HEK293 (cell line): Measurements from ENCODE around the gene CLCN1.

Source experiments
- CTCF ChIA-PET: fragments of 350-600 bp; formaldehyde crosslinking; extraction: SDS; loops from one replicate; lab custom pipeline; 2021; ENCODE audit warnings: antibody characterized with exemption; lab: Yijun Ruan, JAX
- POLR2A ChIA-PET: fragments of 300-600 bp; formaldehyde crosslinking; extraction: SDS; loops from one replicate; lab custom pipeline; 2020; ENCODE audit warnings: antibody characterized with exemption, inconsistent platforms; lab: Yijun Ruan, JAX
- H3K27ac ChIP-seq: fragments of 200-500 bp; sonication (Bioruptor generic); 2 replicates; pipeline ENCODE4 v1.5.1; 2014; ENCODE audit warnings: low read depth, low read length, control low read depth, inconsistent platforms; ENCODE audit errors: extremely low read depth
- H3K36me3 ChIP-seq, 2 experiments: fragments of 200-500 bp in 1 of 2; sonication (Bioruptor generic) in 1 of 2; 1 replicate in 1 of 2; 2 replicates in 1 of 2; pipeline ENCODE4 v1.5.1; 2014 to 2017; ENCODE audit warnings: inconsistent platforms in 2 of 2, low read length in 2 of 2; ENCODE audit not compliant: control insufficient read depth in 2 of 2, insufficient read depth in 1 of 2
- H3K4me1 ChIP-seq: fragments of 200-500 bp; sonication (Bioruptor generic); 2 replicates; pipeline ENCODE4 v1.5.1; 2014; ENCODE audit warnings: mild to moderate bottlenecking, low read length, inconsistent platforms; ENCODE audit not compliant: control insufficient read depth, insufficient read depth
- H3K4me3 ChIP-seq: 2 replicates; pipeline ENCODE4 v1.5.1; 2011; ENCODE audit warnings: low read depth, mild to moderate bottlenecking, control low read depth, low read length, moderate library complexity
- H3K9me3 ChIP-seq: fragments of 200-500 bp; sonication (Bioruptor generic); 2 replicates; pipeline ENCODE4 v1.5.1; 2014; ENCODE audit warnings: low read depth, low read length, inconsistent platforms; ENCODE audit not compliant: control insufficient read depth, insufficient read depth
- BCL11A ChIP-seq: fragments of 450-650 bp; formaldehyde crosslinking; IDR thresholded peaks from 2 replicates; pipeline ENCODE4 v1.5.1; 2016; ENCODE audit warnings: low read depth, missing biosample characterization, missing genetic modification characterization
- KLF16 ChIP-seq: fragments of 450-650 bp; formaldehyde crosslinking; IDR thresholded peaks from 2 replicates; pipeline ENCODE4 v1.5.1; 2017; ENCODE audit warnings: missing biosample characterization, missing genetic modification characterization
- PRDM10 ChIP-seq: fragments of 450-650 bp; formaldehyde crosslinking; IDR thresholded peaks from 2 replicates; pipeline ENCODE4 v1.5.1; 2016; ENCODE audit warnings: missing biosample characterization, missing genetic modification characterization
- SCRT2 ChIP-seq: fragments of 450-650 bp; formaldehyde crosslinking; IDR thresholded peaks from 2 replicates; pipeline ENCODE4 v1.5.1; 2016; ENCODE audit warnings: missing biosample characterization, missing genetic modification characterization
- TCF7L2 ChIP-seq: IDR thresholded peaks from 2 replicates; pipeline ENCODE4 v1.6.1; 2011; ENCODE audit warnings: low read depth, mild to moderate bottlenecking, inconsistent platforms, low read length, moderate library complexity, borderline replicate concordance
- ZBTB20 ChIP-seq: fragments of 450-650 bp; formaldehyde crosslinking; IDR thresholded peaks from 2 replicates; pipeline ENCODE4 v1.5.1; 2016; ENCODE audit warnings: missing biosample characterization, missing genetic modification characterization
- ZFP69B ChIP-seq: fragments of 450-650 bp; formaldehyde crosslinking; IDR thresholded peaks from 2 replicates; pipeline ENCODE4 v1.5.1; 2016; ENCODE audit warnings: missing biosample characterization, missing genetic modification characterization
- ZNF114 ChIP-seq: fragments of 450-650 bp; formaldehyde crosslinking; IDR thresholded peaks from 2 replicates; pipeline ENCODE4 v1.5.0; 2017; ENCODE audit warnings: missing biosample characterization, missing genetic modification characterization
- ZNF146 ChIP-seq: fragments of 450-650 bp; formaldehyde crosslinking; IDR thresholded peaks from 2 replicates; pipeline ENCODE4 v1.5.1; 2016; ENCODE audit warnings: missing biosample characterization, missing genetic modification characterization
- ZNF2 ChIP-seq: fragments of 450-650 bp; formaldehyde crosslinking; IDR thresholded peaks from 2 replicates; pipeline ENCODE4 v1.5.1; 2016; ENCODE audit warnings: missing biosample characterization, missing genetic modification characterization
- ZNF324 ChIP-seq: fragments of 450-650 bp; formaldehyde crosslinking; IDR thresholded peaks from 2 replicates; pipeline ENCODE4 v1.5.1; 2016; ENCODE audit warnings: missing biosample characterization, missing genetic modification characterization
- ZNF354C ChIP-seq: fragments of 450-650 bp; formaldehyde crosslinking; IDR thresholded peaks from 2 replicates; pipeline ENCODE4 v1.5.1; 2016; ENCODE audit warnings: missing biosample characterization, missing genetic modification characterization, low read depth, borderline replicate concordance
- ZNF501 ChIP-seq: fragments of 450-650 bp; formaldehyde crosslinking; IDR thresholded peaks from 2 replicates; pipeline ENCODE4 v1.5.1; 2016; ENCODE audit warnings: missing biosample characterization, missing genetic modification characterization
- ZNF530 ChIP-seq: fragments of 450-650 bp; formaldehyde crosslinking; IDR thresholded peaks from 2 replicates; pipeline ENCODE4 v1.5.1; 2016; ENCODE audit warnings: low read depth, missing biosample characterization, missing genetic modification characterization
- ZNF548 ChIP-seq: fragments of 450-650 bp; formaldehyde crosslinking; IDR thresholded peaks from 2 replicates; pipeline ENCODE4 v1.5.1; 2016; ENCODE audit warnings: missing biosample characterization, missing genetic modification characterization
- ZNF558 ChIP-seq: fragments of 450-650 bp; formaldehyde crosslinking; IDR thresholded peaks from 2 replicates; pipeline ENCODE4 v1.5.1; 2016; ENCODE audit warnings: missing biosample characterization, missing genetic modification characterization
- ZNF658 ChIP-seq: fragments of 450-650 bp; formaldehyde crosslinking; IDR thresholded peaks from 2 replicates; pipeline ENCODE4; 2016; ENCODE audit warnings: missing biosample characterization, missing genetic modification characterization
- ZNF670 ChIP-seq: fragments of 450-650 bp; formaldehyde crosslinking; IDR thresholded peaks from 2 replicates; pipeline ENCODE4 v1.5.1; 2016; ENCODE audit warnings: missing biosample characterization, missing genetic modification characterization, low read depth
- ZNF76 ChIP-seq: fragments of 450-650 bp; formaldehyde crosslinking; IDR thresholded peaks from 2 replicates; pipeline ENCODE4; 2016; ENCODE audit warnings: low read depth, missing biosample characterization, missing genetic modification characterization, borderline replicate concordance
- ZXDB ChIP-seq: fragments of 450-650 bp; formaldehyde crosslinking; IDR thresholded peaks from 2 replicates; pipeline ENCODE4 v1.5.1; 2016; ENCODE audit warnings: missing biosample characterization, missing genetic modification characterization

Gene CLCN1

GRCh38 chr7:143285806-143286521, 29.9 kb upstream of the CLCN1 start:
- Histone ChIP-seq H3K4me1 (no peaks in the 10 kb centered on the region), H3K9me3 (no peaks in the 10 kb centered on the region), H3K4me3 (no peak overlapping the region), H3K36me3 (peaks cover 0 to 10% of the 10 kb centered on the region in 2 experiments; a peak in 2 of 3 replicates), H3K27ac (no peak overlapping the region)
- no peak for TF ChIP-seq SCRT2 (tag by site-specific recombination)
- ChIA-PET POLR2A (interaction anchor here (1.0 kb wide), 1 partner anchor 23 kb away, joined by 4 read pairs; the partner anchor contains the start of gene GSTK1), CTCF (interaction anchor here (1.6 kb wide), 1 partner anchor 71 kb away, joined by 4 read pairs; no protein-coding TSS in a partner anchor)

- Histone ChIP-seq H3K27ac (no peak overlapping the region), H3K9me3 (no peaks in the 10 kb centered on the region), H3K4me1 (no peaks in the 10 kb centered on the region), H3K4me3 (no peak overlapping the region), H3K36me3 (peaks cover 0 to 15% of the 10 kb centered on the region in 2 experiments; a peak in 2 of 3 replicates)
- POLR2A ChIA-PET, result interaction anchor here (1.0 kb wide), 1 partner anchor 23 kb away, joined by 4 read pairs; the partner anchor contains the start of gene GSTK1
- TF ChIP-seq ZNF354C (tag by site-specific recombination), result no peak
- TF ChIP-seq ZNF2 (tag by site-specific recombination), result no peak
- TF ChIP-seq ZNF146 (tag by site-specific recombination), result no peak
- TF ChIP-seq ZXDB (tag by site-specific recombination), result no peak
- CTCF ChIA-PET, result interaction anchor here (1.6 to 1.7 kb wide), 2 partner anchors 13 to 71 kb away, joined by 4 to 5 read pairs; no protein-coding TSS in a partner anchor
These were observed 29.4 kb upstream of the CLCN1 start for GRCh38 chr7:143286522-143286890.

- H3K4me1 ChIP-seq, result no peaks in the 10 kb centered on the region
- TF ChIP-seq ZNF558 (0 out of 2 replicates have a peak, but pooled peaks have one; percentile 51), TCF7L2 (no peak), ZNF501 (peak; percentile 13; the same call in 1 of the 2 replicates), ZNF548 (tag by site-specific recombination) (0 out of 2 replicates have a peak, but pooled peaks have one; percentile 29)
- TF ChIP-seq, all 188 proteins: peak for 3
- H3K4me3 ChIP-seq, result no peak overlapping the region; the same call in 1 of the 2 replicates
- ChIA-PET CTCF (interaction anchor here (0.6 to 1.7 kb wide), 6 partner anchors 12 to 185 kb away, joined by 3 to 5 read pairs (median 4); no protein-coding TSS in a partner anchor), POLR2A (interaction anchor here (0.5 to 1.3 kb wide), 15 partner anchors 8 to 741 kb away, joined by 3 to 17 read pairs (median 5); partner anchors contain the start of genes GSTK1 and ZYX)
- no peaks in the 10 kb centered on the region for H3K9me3 ChIP-seq
- peaks cover 0 to 24% of the 10 kb centered on the region in 2 experiments; a peak in 2 of 3 replicates for H3K36me3 ChIP-seq
- peak overlapping the region; percentile 26; the same call in 1 of the 2 replicates for H3K27ac ChIP-seq
These were observed 28.5 kb upstream of the CLCN1 start for GRCh38 chr7:143287339-143287934.

GRCh38 chr7:143287935-143288826, 27.7 kb upstream of the CLCN1 start, which contains the start of gene CASP2:
TSS of gene CASP2 (plus strand) at chr7:143288351. CDS start at chr7:143288456, 105 bp downstream.
- peaks cover 3 to 31% of the 10 kb centered on the region in 2 experiments; a peak in 2 of 3 replicates for H3K36me3 ChIP-seq
- ChIA-PET POLR2A (interaction anchor here (0.5 to 1.3 kb wide), 15 partner anchors 8 to 742 kb away, joined by 3 to 17 read pairs (median 5); partner anchors contain the start of genes GSTK1 and ZYX), CTCF (interaction anchor here (0.6 to 1.7 kb wide), 7 partner anchors 11 to 809 kb away, joined by 3 to 5 read pairs (median 3); no protein-coding TSS in a partner anchor)
- H3K9me3 ChIP-seq, result no peaks in the 10 kb centered on the region
- H3K4me3 ChIP-seq, result peak within 1 kb of the TSS; percentile 92
- no peaks in the 10 kb centered on the region for H3K4me1 ChIP-seq
- peak within 1 kb of the TSS; percentile 72 for H3K27ac ChIP-seq
- no peak for TF ChIP-seq ZNF658
- no peak for TF ChIP-seq SCRT2 (tag by site-specific recombination)
- TF ChIP-seq ZNF76 (tag by site-specific recombination), result peak; percentile 56; the same call in 1 of the 2 replicates
- TF ChIP-seq ZNF530 (tag by site-specific recombination), result no peak
- peak; percentile 52 for TF ChIP-seq ZNF2 (tag by site-specific recombination)
- peak; percentile 88 for TF ChIP-seq ZBTB20 (tag by site-specific recombination)
- 0 out of 2 replicates have a peak, but pooled peaks have one; percentile 54 for TF ChIP-seq ZNF324
- peak; percentile 87 for TF ChIP-seq KLF16 (tag by site-specific recombination)
- TF ChIP-seq ZNF114, result no peak
- TF ChIP-seq PRDM10, result peak; percentile 63
- peak; percentile 58 for TF ChIP-seq ZFP69B (tag by site-specific recombination)
- TF ChIP-seq ZNF501, result peak; percentile 63; the same call in 1 of the 2 replicates
- TF ChIP-seq BCL11A (tag by site-specific recombination), result no peak
- no peak for TF ChIP-seq ZNF670
